H1 (cell line): ENCODE data around the gene PRAMEF12. TPM values are rescaled to one million over a fixed set of nuclear protein-coding genes. Genes with fewer than 3 reads are reported as not detected.

Source experiments
- CHD2 ChIP-seq: IDR thresholded peaks from 2 replicates; pipeline ENCODE4 v1.6.1; 2012; ENCODE audit warnings: low read length, improper control_type of control experiment
- RBBP5 ChIP-seq: IDR thresholded peaks from 2 replicates; pipeline ENCODE4 v1.7.1; 2012; ENCODE audit warnings: low read depth, mild to moderate bottlenecking, inconsistent platforms, low read length, moderate library complexity, borderline replicate concordance
- SUZ12 ChIP-seq: fragments of 200-600 bp; sonication (generic); IDR thresholded peaks from 2 replicates; pipeline ENCODE4 v1.6.1; 2012; ENCODE audit warnings: mild to moderate bottlenecking, inconsistent platforms, low read length, moderate library complexity, mixed read lengths
- polyA plus RNA-seq, 7 experiments: library from polyadenylated mRNA; depleted of rRNA in 3 of 7; stranded (reverse) in 5 of 7; unstranded in 2 of 7; fragments of >200 nt in 5 of 7; fragments of 200-250 nt in 2 of 7; gene quantifications; 1 replicate in 5 of 7; 2 replicates in 1 of 7; 4 replicates in 1 of 7; pipeline versions ENCODE4 v1.2.1 to v1.2.3, GENCODE V29; 2011 to 2013; ENCODE audit warnings: missing spikeins in 2 of 7, mixed read lengths in 2 of 7
- total RNA-seq: library from RNA; stranded (reverse); fragmentation: NEBNext Ultra II Directional; extraction: Animal tissue kit (Norgen Biotek cat#: 25700); gene quantifications from 2 replicates; pipeline ENCODE4 v1.2.1, GENCODE V29; 2021
- TF ChIP-seq, protein P1 (sequence below): IDR thresholded peaks from 2 replicates; pipeline ENCODE4 v1.6.1; 2012; ENCODE audit warnings: inconsistent platforms

Gene PRAMEF12
- total and polyA plus RNA-seq, 2 of the 8 experiments (the other 6 are each of a cell fraction or from before 2014, with no cell fraction given): not detected

DNA sequence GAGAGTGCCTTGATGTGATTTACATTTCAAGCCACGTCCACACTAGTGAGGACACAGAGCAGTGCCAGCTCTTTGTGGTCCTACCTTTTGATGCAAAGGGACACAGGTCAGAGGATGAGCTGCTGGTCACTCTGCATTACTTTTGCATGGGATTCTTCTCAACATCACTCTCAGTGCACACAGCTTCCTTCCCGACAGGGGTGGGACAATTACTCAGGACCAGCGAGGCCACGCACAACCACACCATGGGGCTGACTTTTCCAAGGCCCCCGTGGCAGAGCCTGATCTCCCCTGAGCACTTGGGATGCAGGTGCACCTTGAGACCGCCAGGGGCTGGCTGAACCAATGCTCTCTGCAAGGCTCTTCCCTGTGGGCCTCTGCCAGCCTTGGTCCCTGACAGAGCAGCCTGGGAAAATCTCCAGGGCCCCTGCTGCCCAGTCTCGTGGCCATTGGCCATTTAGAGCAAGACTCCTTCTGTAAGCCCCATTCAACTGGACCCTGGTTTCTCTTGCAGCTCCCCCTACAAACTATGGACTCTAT is 13.2 kb upstream of the PRAMEF12 start (continued):
- TF ChIP-seq, protein P1, sequence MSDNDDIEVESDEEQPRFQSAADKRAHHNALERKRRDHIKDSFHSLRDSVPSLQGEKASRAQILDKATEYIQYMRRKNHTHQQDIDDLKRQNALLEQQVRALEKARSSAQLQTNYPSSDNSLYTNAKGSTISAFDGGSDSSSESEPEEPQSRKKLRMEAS: no peak
- no peak for TF ChIP-seq RBBP5
- TF ChIP-seq SUZ12: no peak
- TF ChIP-seq CHD2: no peak
